Measurements from ENCODE around the gene FKTN. TPM values are rescaled to one million over a fixed set of nuclear protein-coding genes. Genes with fewer than 3 reads are reported as not detected.

Gene FKTN
- total RNA-seq, 1 experiment from 2014 or later = 10.8 TPM

- TF ChIP-seq E2F1 (CRISPR knock-in tag; IDR thresholded peaks at IDR 0.05) = no peak
These were observed 82.0 kb downstream of the FKTN start (continued) for GRCh38 chr9:105639936-105640335.

DNA sequence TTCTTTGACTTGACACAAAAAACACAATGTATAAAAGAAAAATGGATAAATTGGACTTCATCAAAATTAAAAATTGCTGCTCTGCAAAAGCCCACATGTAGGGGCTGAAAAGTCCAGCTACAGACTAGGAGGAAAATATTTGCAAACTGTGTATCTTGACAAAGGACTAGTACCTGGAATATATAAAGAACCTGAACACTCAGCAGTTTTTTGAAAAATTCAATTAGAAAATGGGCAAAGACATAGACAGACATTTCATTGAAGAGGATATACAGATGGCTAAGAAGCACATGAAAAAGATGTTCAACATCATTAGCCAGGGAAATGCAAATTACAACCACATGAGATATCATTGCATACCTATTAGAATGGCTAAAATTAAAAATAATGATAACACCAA, 85.9 kb downstream of the FKTN start:
- TF ChIP-seq ZNF396 (CRISPR knock-in tag; IDR thresholded peaks at IDR 0.05; ENCODE audit: borderline replicate concordance) (no peak), GTF2I (CRISPR knock-in tag; conservative IDR thresholded peaks at IDR 0.05) (no peak), SOX15 (CRISPR knock-in tag; IDR thresholded peaks at IDR 0.05) (no peak), E2F1 (CRISPR knock-in tag; IDR thresholded peaks at IDR 0.05) (no peak), CREM (CRISPR knock-in tag; IDR thresholded peaks at IDR 0.05) (no peak), TCF7 (CRISPR knock-in tag; IDR thresholded peaks at IDR 0.05; ENCODE audit: low read depth) (no peak), MYBL2 (CRISPR knock-in tag; IDR thresholded peaks at IDR 0.05) (no peak), GRHL2 (CRISPR knock-in tag; IDR thresholded peaks at IDR 0.05; ENCODE audit: insufficient replicate concordance, severe bottlenecking) (no peak), FOXJ3 (CRISPR knock-in tag; IDR thresholded peaks at IDR 0.05; ENCODE audit: borderline replicate concordance) (no peak), ATF2 (CRISPR knock-in tag; IDR thresholded peaks at IDR 0.05; ENCODE audit: borderline replicate concordance, low read depth) (no peak)
- TF ChIP-seq, protein P1, sequence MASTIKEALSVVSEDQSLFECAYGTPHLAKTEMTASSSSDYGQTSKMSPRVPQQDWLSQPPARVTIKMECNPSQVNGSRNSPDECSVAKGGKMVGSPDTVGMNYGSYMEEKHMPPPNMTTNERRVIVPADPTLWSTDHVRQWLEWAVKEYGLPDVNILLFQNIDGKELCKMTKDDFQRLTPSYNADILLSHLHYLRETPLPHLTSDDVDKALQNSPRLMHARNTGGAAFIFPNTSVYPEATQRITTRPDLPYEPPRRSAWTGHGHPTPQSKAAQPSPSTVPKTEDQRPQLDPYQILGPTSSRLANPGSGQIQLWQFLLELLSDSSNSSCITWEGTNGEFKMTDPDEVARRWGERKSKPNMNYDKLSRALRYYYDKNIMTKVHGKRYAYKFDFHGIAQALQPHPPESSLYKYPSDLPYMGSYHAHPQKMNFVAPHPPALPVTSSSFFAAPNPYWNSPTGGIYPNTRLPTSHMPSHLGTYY (CRISPR knock-in tag; IDR thresholded peaks at IDR 0.05) = no peak
- TF ChIP-seq, protein P2, sequence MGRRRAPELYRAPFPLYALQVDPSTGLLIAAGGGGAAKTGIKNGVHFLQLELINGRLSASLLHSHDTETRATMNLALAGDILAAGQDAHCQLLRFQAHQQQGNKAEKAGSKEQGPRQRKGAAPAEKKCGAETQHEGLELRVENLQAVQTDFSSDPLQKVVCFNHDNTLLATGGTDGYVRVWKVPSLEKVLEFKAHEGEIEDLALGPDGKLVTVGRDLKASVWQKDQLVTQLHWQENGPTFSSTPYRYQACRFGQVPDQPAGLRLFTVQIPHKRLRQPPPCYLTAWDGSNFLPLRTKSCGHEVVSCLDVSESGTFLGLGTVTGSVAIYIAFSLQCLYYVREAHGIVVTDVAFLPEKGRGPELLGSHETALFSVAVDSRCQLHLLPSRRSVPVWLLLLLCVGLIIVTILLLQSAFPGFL (CRISPR knock-in tag; IDR thresholded peaks at IDR 0.05; ENCODE audit: borderline replicate concordance) = no peak
- TF ChIP-seq, protein P3, sequence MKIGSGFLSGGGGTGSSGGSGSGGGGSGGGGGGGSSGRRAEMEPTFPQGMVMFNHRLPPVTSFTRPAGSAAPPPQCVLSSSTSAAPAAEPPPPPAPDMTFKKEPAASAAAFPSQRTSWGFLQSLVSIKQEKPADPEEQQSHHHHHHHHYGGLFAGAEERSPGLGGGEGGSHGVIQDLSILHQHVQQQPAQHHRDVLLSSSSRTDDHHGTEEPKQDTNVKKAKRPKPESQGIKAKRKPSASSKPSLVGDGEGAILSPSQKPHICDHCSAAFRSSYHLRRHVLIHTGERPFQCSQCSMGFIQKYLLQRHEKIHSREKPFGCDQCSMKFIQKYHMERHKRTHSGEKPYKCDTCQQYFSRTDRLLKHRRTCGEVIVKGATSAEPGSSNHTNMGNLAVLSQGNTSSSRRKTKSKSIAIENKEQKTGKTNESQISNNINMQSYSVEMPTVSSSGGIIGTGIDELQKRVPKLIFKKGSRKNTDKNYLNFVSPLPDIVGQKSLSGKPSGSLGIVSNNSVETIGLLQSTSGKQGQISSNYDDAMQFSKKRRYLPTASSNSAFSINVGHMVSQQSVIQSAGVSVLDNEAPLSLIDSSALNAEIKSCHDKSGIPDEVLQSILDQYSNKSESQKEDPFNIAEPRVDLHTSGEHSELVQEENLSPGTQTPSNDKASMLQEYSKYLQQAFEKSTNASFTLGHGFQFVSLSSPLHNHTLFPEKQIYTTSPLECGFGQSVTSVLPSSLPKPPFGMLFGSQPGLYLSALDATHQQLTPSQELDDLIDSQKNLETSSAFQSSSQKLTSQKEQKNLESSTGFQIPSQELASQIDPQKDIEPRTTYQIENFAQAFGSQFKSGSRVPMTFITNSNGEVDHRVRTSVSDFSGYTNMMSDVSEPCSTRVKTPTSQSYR (CRISPR knock-in tag; IDR thresholded peaks at IDR 0.05) = no peak
- CTCF ChIA-PET = interaction anchor here (0.9 kb wide), 1 partner anchor 1025 kb away, joined by 3 read pairs; no protein-coding TSS in a partner anchor
- Mint-ChIP-seq H3K36me3 (no peaks in the 10 kb centered on the region), H3K9me3 (no peaks in the 10 kb centered on the region), H3K27ac (no peak overlapping the region), H3K4me3 (no peak overlapping the region), H3K27me3 (ENCODE audit: low read depth) (no peaks in the 10 kb centered on the region), H3K4me1 (0 out of 2 replicates have a peak, but pooled peaks cover 3% of the 10 kb centered on the region)
- DNase-seq (ENCODE audit: low spot score) (no peak), ATAC-seq (no peak)
- POLR2A ChIA-PET = no interaction called here

Measured in WTC11 (cell line).